Measurements from ENCODE around the gene FXYD3.

DNA sequence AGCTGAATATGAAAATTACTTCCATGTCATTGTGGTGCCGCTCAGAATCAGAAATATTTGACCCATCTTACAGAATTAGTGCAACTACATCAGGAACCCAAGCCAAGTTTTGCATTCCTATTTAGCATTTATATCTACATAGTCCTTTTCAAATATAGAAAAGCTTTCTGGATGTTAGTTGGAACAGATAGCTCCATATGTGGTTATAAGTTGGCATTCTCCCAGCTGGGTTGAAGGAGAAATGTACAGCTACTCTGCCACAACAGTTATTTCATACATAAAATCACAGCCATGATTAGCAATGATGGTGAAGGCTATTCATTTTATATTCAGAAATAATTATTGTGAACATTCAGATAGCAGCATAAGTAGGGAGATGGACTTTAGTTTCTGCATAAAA lies 45.9 kb upstream of the FXYD3 start:
- TF ChIP-seq EZH2 (IDR thresholded peaks at IDR 0.05): no peak
- TF ChIP-seq, protein P1, sequence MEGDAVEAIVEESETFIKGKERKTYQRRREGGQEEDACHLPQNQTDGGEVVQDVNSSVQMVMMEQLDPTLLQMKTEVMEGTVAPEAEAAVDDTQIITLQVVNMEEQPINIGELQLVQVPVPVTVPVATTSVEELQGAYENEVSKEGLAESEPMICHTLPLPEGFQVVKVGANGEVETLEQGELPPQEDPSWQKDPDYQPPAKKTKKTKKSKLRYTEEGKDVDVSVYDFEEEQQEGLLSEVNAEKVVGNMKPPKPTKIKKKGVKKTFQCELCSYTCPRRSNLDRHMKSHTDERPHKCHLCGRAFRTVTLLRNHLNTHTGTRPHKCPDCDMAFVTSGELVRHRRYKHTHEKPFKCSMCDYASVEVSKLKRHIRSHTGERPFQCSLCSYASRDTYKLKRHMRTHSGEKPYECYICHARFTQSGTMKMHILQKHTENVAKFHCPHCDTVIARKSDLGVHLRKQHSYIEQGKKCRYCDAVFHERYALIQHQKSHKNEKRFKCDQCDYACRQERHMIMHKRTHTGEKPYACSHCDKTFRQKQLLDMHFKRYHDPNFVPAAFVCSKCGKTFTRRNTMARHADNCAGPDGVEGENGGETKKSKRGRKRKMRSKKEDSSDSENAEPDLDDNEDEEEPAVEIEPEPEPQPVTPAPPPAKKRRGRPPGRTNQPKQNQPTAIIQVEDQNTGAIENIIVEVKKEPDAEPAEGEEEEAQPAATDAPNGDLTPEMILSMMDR (IDR thresholded peaks at IDR 0.05): no peak
